ENCODE results near the gene CACUL1. TPM values are rescaled to one million over a fixed set of nuclear protein-coding genes. Genes with fewer than 3 reads are reported as not detected.
"Not testable (repeated sequence)": the region's sequence is repeated elsewhere in the genome, so short reads cannot be mapped to it uniquely, and the experiment has no call there.

CACUL1 gene
- total and polyA plus RNA-seq, 2 donors (not counting 3 experiments of a cell fraction or from before 2014, with no cell fraction given), result 6.0 to 35.1 TPM

GRCh38 chr10:118798231-118798662, 43.5 kb upstream of the CACUL1 start:
- intact Hi-C loops (cut with micrococcal nuclease), result no loop called here
- no peak overlapping the region for H3K4me2 ChIP-seq (ENCODE audit: insufficient read depth, low read length)

DNA sequence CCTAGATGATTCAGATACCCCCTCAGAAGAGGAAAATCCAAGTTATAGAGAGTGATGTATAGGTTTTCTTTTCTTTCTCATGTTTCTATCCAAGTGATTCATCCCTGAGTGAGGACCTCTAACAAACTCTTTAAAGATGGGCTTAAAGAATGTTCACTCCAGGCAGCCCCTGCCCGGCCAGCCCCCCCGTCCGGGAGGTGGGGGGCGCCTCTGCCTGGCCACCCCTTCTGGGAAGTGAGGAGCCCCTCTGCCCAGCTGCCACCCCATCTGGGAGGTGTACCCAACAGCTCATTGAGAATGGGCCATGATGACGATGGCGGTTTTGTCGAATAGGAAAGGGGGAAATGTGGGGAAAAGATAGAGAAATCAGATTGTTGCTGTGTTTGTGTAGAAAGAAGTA, 40.2 kb upstream of the CACUL1 start:
- DNase-seq (ENCODE audit: low read depth, low spot score); H3K9me3 ChIP-seq (replicated peaks; ENCODE audit: control insufficient read depth, insufficient read depth, low read length); H4K20me1 ChIP-seq (replicated peaks; ENCODE audit: control insufficient read depth, extremely low read depth, insufficient read depth, low read length); H3K4me2 ChIP-seq (ENCODE audit: insufficient read depth, low read length); H2AFZ ChIP-seq (ENCODE audit: low read depth, low read length); FAIRE-seq; H3K27ac ChIP-seq (ENCODE audit: insufficient read depth, low read depth, low read length); intact Hi-C loops (cut with micrococcal nuclease); H3K4me1 ChIP-seq (ENCODE audit: control insufficient read depth, extremely low read depth, insufficient read depth, low read length); H3K27me3 ChIP-seq (ENCODE audit: control insufficient read depth in 2 of 2, insufficient read depth in 2 of 2, low read length in 2 of 2); H3K79me2 ChIP-seq (ENCODE audit: control insufficient read depth, insufficient read depth, low read length); POLR2A ChIA-PET; H3K36me3 ChIP-seq (ENCODE audit: control insufficient read depth in 2 of 2, extremely low read depth in 1 of 2, insufficient read depth in 2 of 2, low read length in 2 of 2); H3K4me3 ChIP-seq (replicated peaks in 1 of 3; ENCODE audit: insufficient read depth in 1 of 3, low read depth in 1 of 3, low read length in 3 of 3); H3K9ac ChIP-seq (replicated peaks; ENCODE audit: extremely low read depth, insufficient read depth, low read length); H3K9me1 ChIP-seq (replicated peaks; ENCODE audit: control insufficient read depth, extremely low read depth, insufficient read depth, low read length); dilution Hi-C loops (cut with MboI; ENCODE audit: extremely low pct_ligation_motif_present, low sequenced_read_pairs); CTCF ChIA-PET; BruUV-seq (replicated peaks): not testable (repeated sequence)

More at GRCh38 chr10:118798231-118798662, 43.5 kb upstream of the CACUL1 start:
- Histone ChIP-seq H3K27ac (ENCODE audit: insufficient read depth, low read depth, low read length) (no peak overlapping the region), H3K27me3 (ENCODE audit: control insufficient read depth in 2 of 2, insufficient read depth in 2 of 2, low read length in 2 of 2) (peaks cover 0 to 3% of the 10 kb centered on the region in 2 experiments), H3K36me3 (ENCODE audit: control insufficient read depth in 2 of 2, extremely low read depth in 1 of 2, insufficient read depth in 2 of 2, low read length in 2 of 2) (no peaks in the 10 kb centered on the region), H3K9me1 (replicated peaks; ENCODE audit: control insufficient read depth, extremely low read depth, insufficient read depth, low read length) (no peaks in the 10 kb centered on the region), H4K20me1 (replicated peaks; ENCODE audit: control insufficient read depth, extremely low read depth, insufficient read depth, low read length) (no peaks in the 10 kb centered on the region), H3K4me1 (ENCODE audit: control insufficient read depth, extremely low read depth, insufficient read depth, low read length) (no peaks in the 10 kb centered on the region), H3K4me3 (replicated peaks in 1 of 3; ENCODE audit: insufficient read depth in 1 of 3, low read depth in 1 of 3, low read length in 3 of 3) (no peak overlapping the region), H3K9ac (replicated peaks; ENCODE audit: extremely low read depth, insufficient read depth, low read length) (no peak overlapping the region), H2AFZ (ENCODE audit: low read depth, low read length) (no peak overlapping the region), H3K79me2 (ENCODE audit: control insufficient read depth, insufficient read depth, low read length) (no peaks in the 10 kb centered on the region), H3K9me3 (replicated peaks; ENCODE audit: control insufficient read depth, insufficient read depth, low read length) (no peaks in the 10 kb centered on the region)
- no TSS peak for BruUV-seq (replicated peaks)
- TF ChIP-seq POLR2A (IDR thresholded peaks at IDR 0.05; ENCODE audit: low read depth, low read length), result no peak
- TF ChIP-seq FOS (IDR thresholded peaks at IDR 0.05; ENCODE audit: borderline replicate concordance, insufficient read depth, low read length), result no peak
- no peak for TF ChIP-seq POLR2AphosphoS5 (IDR thresholded peaks at IDR 0.05; ENCODE audit: insufficient read depth, low read depth, low read length)
- no peak for TF ChIP-seq CTCF (IDR thresholded peaks at IDR 0.05; ENCODE audit: extremely low read depth in 1 of 2, insufficient read depth in 1 of 2, low read depth in 1 of 2, low read length in 2 of 2)
- no peak for TF ChIP-seq GATA2 (IDR thresholded peaks at IDR 0.05; ENCODE audit: insufficient read depth, insufficient read length, low read depth, low read length)
- no peak for TF ChIP-seq MYC (IDR thresholded peaks at IDR 0.05; ENCODE audit: low read depth, low read length)
- TF ChIP-seq JUN (IDR thresholded peaks at IDR 0.05; ENCODE audit: borderline replicate concordance, insufficient read depth, insufficient read length, low read depth), result no peak
- TF ChIP-seq, protein P1, sequence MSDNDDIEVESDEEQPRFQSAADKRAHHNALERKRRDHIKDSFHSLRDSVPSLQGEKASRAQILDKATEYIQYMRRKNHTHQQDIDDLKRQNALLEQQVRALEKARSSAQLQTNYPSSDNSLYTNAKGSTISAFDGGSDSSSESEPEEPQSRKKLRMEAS (IDR thresholded peaks at IDR 0.05; ENCODE audit: insufficient read depth, insufficient read length), result no peak
- TF ChIP-seq EZH2 (IDR thresholded peaks at IDR 0.05; ENCODE audit: borderline replicate concordance, low read depth, low read length, severe bottlenecking), result no peak
- POLR2A ChIA-PET, result no interaction called here
- CTCF ChIA-PET, result interaction anchor here (0.5 to 4.3 kb wide), 4 partner anchors 33 to 1301 kb away, joined by 3 to 45 read pairs (median 4); no protein-coding TSS in a partner anchor
- DNase-seq (ENCODE audit: low read depth, low spot score), result no peak
- dilution Hi-C loops (cut with MboI; ENCODE audit: extremely low pct_ligation_motif_present, low sequenced_read_pairs), result no loop called here
- no peak for FAIRE-seq
